ENCODE results near the gene WDFY4. TPM values are rescaled to one million over a fixed set of nuclear protein-coding genes. Genes with fewer than 3 reads are reported as not detected.

WDFY4 gene
- total RNA-seq, 2 donors from 2014 or later, result 0.70 to 2.0 TPM

GRCh38 chr10:48729941-48730457 is 45.3 kb downstream of the WDFY4 start:
- Histone ChIP-seq H3K27me3 (no peaks in the 10 kb centered on the region), H3K36me3 (no peaks in the 10 kb centered on the region), H3K9me3 (no peaks in the 10 kb centered on the region), H3K4me3 (no peak overlapping the region), H3K27ac (no peak overlapping the region), H3K4me1 (no peaks in the 10 kb centered on the region)
- DNase-seq (ENCODE audit: low spot score), result peak; percentile 26
- no peak for TF ChIP-seq CTCF (IDR thresholded peaks at IDR 0.05)

DNA sequence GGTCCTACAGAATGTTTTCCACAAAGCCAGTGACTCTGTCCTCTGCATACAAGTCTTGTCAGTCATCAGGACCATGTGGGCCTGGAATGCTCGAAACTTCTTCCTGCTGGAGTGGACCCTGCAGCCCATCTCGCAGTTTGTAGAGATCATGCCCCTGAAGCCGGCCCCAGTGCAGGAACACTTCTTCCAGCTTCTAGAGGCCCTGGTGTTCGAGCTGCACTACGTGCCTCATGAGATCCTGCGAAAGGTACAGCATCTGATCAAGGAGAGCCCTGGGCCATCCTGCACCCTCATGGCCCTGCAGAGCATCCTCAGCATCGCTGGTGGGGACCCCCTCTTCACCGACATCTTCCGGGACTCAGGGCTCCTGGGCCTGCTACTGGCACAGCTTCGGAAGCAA is 46.5 kb downstream of the WDFY4 start:
- no peak for TF ChIP-seq CTCF (IDR thresholded peaks at IDR 0.05)
- no peak overlapping the region for H3K4me3 ChIP-seq
- no peak overlapping the region for H3K27ac ChIP-seq
- H3K9me3 ChIP-seq, result no peaks in the 10 kb centered on the region
- H3K27me3 ChIP-seq, result no peaks in the 10 kb centered on the region
- no peak for DNase-seq (ENCODE audit: low spot score)
- no peaks in the 10 kb centered on the region for H3K4me1 ChIP-seq
- H3K36me3 ChIP-seq, result no peaks in the 10 kb centered on the region

GRCh38 chr10:48731654-48732053 is 47.0 kb downstream of the WDFY4 start:
- no peaks in the 10 kb centered on the region for H3K36me3 ChIP-seq
- H3K9me3 ChIP-seq, result no peaks in the 10 kb centered on the region
- no peak overlapping the region for H3K27ac ChIP-seq
- TF ChIP-seq CTCF (IDR thresholded peaks at IDR 0.05), result no peak
- no peak for DNase-seq (ENCODE audit: low spot score)
- no peak overlapping the region for H3K4me3 ChIP-seq
- H3K4me1 ChIP-seq, result no peaks in the 10 kb centered on the region
- no peaks in the 10 kb centered on the region for H3K27me3 ChIP-seq

DNA sequence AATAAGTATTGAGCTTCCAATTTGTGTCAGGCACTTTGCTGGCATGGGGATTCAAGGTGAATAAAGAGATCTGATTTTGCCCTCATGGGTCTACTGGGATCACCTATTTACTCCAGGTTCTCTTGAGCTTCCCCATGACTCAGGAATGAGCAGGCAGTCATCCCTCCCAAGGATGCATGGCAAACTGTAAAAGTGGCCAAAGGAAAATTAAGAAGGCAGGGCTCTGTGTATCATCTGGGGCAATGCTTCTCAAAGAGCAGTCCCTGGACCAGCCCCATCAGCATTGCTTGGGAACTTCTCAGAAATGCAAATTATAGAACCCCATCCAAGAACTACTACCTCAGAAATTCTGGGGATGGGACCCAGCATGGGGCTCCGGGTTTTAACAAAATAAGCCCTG is 48.7 kb downstream of the WDFY4 start:
- DNase-seq (ENCODE audit: low spot score), result no peak
- no peak for TF ChIP-seq CTCF (IDR thresholded peaks at IDR 0.05)
- H3K27ac ChIP-seq, result no peak overlapping the region
- H3K4me3 ChIP-seq, result no peak overlapping the region
- no peaks in the 10 kb centered on the region for H3K27me3 ChIP-seq
- no peaks in the 10 kb centered on the region for H3K36me3 ChIP-seq
- H3K4me1 ChIP-seq, result no peaks in the 10 kb centered on the region
- H3K9me3 ChIP-seq, result no peaks in the 10 kb centered on the region

GRCh38 chr10:48735836-48736390 is 51.2 kb downstream of the WDFY4 start:
- TF ChIP-seq CTCF (IDR thresholded peaks at IDR 0.05), result no peak

DNA sequence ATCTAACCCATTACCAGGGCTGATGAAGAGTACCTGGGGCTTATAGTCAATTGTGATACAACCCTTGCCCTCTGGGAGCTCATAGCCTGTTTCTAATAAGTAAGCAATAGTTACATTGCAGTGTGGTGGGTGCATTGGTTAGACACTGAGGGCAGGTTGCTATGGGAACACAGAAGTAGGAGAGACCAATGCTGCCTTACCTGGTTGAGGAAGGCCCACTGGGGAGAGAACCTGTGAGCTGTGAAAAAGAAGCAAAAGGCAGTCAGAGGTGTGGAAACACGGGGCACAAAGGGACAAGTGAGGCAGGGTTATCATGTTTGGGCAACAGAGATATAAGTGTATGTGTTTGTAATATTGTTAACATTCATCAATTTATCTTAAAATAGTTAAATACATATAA is 51.9 kb downstream of the WDFY4 start:
- no peak overlapping the region for H3K27ac ChIP-seq
- no peaks in the 10 kb centered on the region for H3K27me3 ChIP-seq
- TF ChIP-seq CTCF (IDR thresholded peaks at IDR 0.05), result no peak
- DNase-seq (ENCODE audit: low spot score), result peak; percentile 38
- no peaks in the 10 kb centered on the region for H3K9me3 ChIP-seq
- no peaks in the 10 kb centered on the region for H3K36me3 ChIP-seq
- no peaks in the 10 kb centered on the region for H3K4me1 ChIP-seq
- H3K4me3 ChIP-seq, result no peak overlapping the region

More at GRCh38 chr10:48735836-48736390, 51.2 kb downstream of the WDFY4 start:
- no peaks in the 10 kb centered on the region for H3K36me3 ChIP-seq
- no peak overlapping the region for H3K27ac ChIP-seq
- peak; percentile 32 for DNase-seq (ENCODE audit: low spot score)
- no peak overlapping the region for H3K4me3 ChIP-seq
- no peaks in the 10 kb centered on the region for H3K9me3 ChIP-seq
- no peaks in the 10 kb centered on the region for H3K4me1 ChIP-seq
- no peaks in the 10 kb centered on the region for H3K27me3 ChIP-seq
